ENCODE results near the gene ZNF526. TPM values are rescaled to one million over a fixed set of nuclear protein-coding genes. Genes with fewer than 3 reads are reported as not detected.
"Not testable (repeated sequence)": the region's sequence is repeated elsewhere in the genome, so short reads cannot be mapped to it uniquely, and the experiment has no call there.

Gene ZNF526
- total and polyA plus RNA-seq, 10 donors, result 1.9 to 15.0 (median 8.4) TPM

GRCh38 chr19:42254089-42254849, 34.2 kb downstream of the ZNF526 start:
- peaks cover 26 to 63% (median 59%) of the 10 kb centered on the region in 6 donors for H3K4me1 ChIP-seq
- peak; percentile 95 for DNase-seq
- H3K9me3 ChIP-seq, result no peaks in the 10 kb centered on the region
- H3K36me3 ChIP-seq, result peaks cover 0 to 14% (median 6%) of the 10 kb centered on the region in 6 donors
- intact Hi-C loops (cut with DNase I; ENCODE audit: low total_unique reads), result no loop called here
- 0 to 1% (median 0%) methylated on average over 25 to 68 of the region's 70 CpGs for WGBS, 5 donors
- H3K27ac ChIP-seq, result peak overlapping the region; percentile 97 to 99 (median 98)
- H3K27me3 ChIP-seq (replicated peaks in 1 of 7), result peaks cover 0 to 11% (median 0%) of the 10 kb centered on the region in 7 donors
- TF ChIP-seq POLR2AphosphoS5 (IDR thresholded peaks at IDR 0.05) (peak; percentile 73 to 74 (median 74)), POLR2A (IDR thresholded peaks at IDR 0.05) (no peak), CTCF (IDR thresholded peaks at IDR 0.05 in 8 of 11, conservative IDR thresholded peaks at IDR 0.05 in 3 of 11) (peak in 1 of 11 experiments; percentile 32)
- peak overlapping the region; percentile 77 to 97 (median 86) for H3K4me3 ChIP-seq

- H3K27me3 ChIP-seq (replicated peaks in 1 of 7), result peaks cover 0 to 11% (median 0%) of the 10 kb centered on the region in 7 donors
- peak; percentile 99 for TF ChIP-seq POLR2AphosphoS5 (IDR thresholded peaks at IDR 0.05)
- TF ChIP-seq POLR2A (IDR thresholded peaks at IDR 0.05), result peak in 2 of 3 donors; percentile 92 to 97
- TF ChIP-seq CTCF (IDR thresholded peaks at IDR 0.05 in 8 of 11, conservative IDR thresholded peaks at IDR 0.05 in 3 of 11), result peak in 3 of 11 experiments; percentile 14 to 33 (median 23)
- H3K36me3 ChIP-seq, result peaks cover 0 to 6% (median 0%) of the 10 kb centered on the region in 6 donors
- H3K27ac ChIP-seq, result peak within 1 kb of the TSS; percentile 97 to 99 (median 98)
- peak; percentile 98 for DNase-seq
- H3K9me3 ChIP-seq, result no peaks in the 10 kb centered on the region
- intact Hi-C loops (cut with DNase I; ENCODE audit: low total_unique reads), result no loop called here
- peaks cover 26 to 54% (median 50%) of the 10 kb centered on the region in 6 donors for H3K4me1 ChIP-seq
- peak within 1 kb of the TSS; percentile 77 to 97 (median 86) for H3K4me3 ChIP-seq
- 0 to 2% (median 1%) methylated on average over 33 to 75 of the region's 75 CpGs for WGBS, 5 donors
Observed at GRCh38 chr19:42254850-42255765, 35.0 kb downstream of the ZNF526 start, which contains the start of gene ERF. ERF (minus strand) TSS chr19:42255128; CDS start chr19:42254999, 129 bp downstream.

- peak; percentile 89 for DNase-seq
- peak overlapping the region; percentile 77 to 97 (median 86) for H3K4me3 ChIP-seq
- H3K27ac ChIP-seq, result peak overlapping the region; percentile 97 to 99 (median 98)
- peaks cover 22 to 45% (median 41%) of the 10 kb centered on the region in 6 donors for H3K4me1 ChIP-seq
- intact Hi-C loops (cut with DNase I; ENCODE audit: low total_unique reads), result no loop called here
- no peak for TF ChIP-seq POLR2A (IDR thresholded peaks at IDR 0.05)
- TF ChIP-seq POLR2AphosphoS5 (IDR thresholded peaks at IDR 0.05), result peak; percentile 22 to 55 (median 52)
- TF ChIP-seq CTCF (IDR thresholded peaks at IDR 0.05 in 8 of 11, conservative IDR thresholded peaks at IDR 0.05 in 3 of 11), result no peak
- no peaks in the 10 kb centered on the region for H3K36me3 ChIP-seq
- WGBS, 5 donors, result 13 to 18% (median 16%) methylated on average over 36 to 38 of the region's 38 CpGs
- H3K27me3 ChIP-seq (replicated peaks in 1 of 7), result peaks cover 0 to 11% (median 0%) of the 10 kb centered on the region in 7 donors
- no peaks in the 10 kb centered on the region for H3K9me3 ChIP-seq
Observed at GRCh38 chr19:42255766-42256745, 35.9 kb downstream of the ZNF526 start.

GRCh38 chr19:42257842-42258241, 37.7 kb downstream of the ZNF526 start:
- Histone ChIP-seq H3K4me1 (peaks cover 8 to 27% (median 23%) of the 10 kb centered on the region in 6 donors), H3K27me3 (replicated peaks in 1 of 7) (peaks cover 0 to 11% (median 0%) of the 10 kb centered on the region in 7 donors)
- 87 to 90% (median 89%) methylated on average over 3 of the region's 3 CpGs for WGBS, 5 donors
- H3K27ac ChIP-seq; DNase-seq; H3K9me3 ChIP-seq; H3K4me3 ChIP-seq; H3K36me3 ChIP-seq; intact Hi-C loops (cut with DNase I; ENCODE audit: low total_unique reads): not testable (repeated sequence)
